GM10266 (cell line): ENCODE measurements around the gene ACOXL.
"Not testable (repeated sequence)": the region's sequence is repeated elsewhere in the genome, so short reads cannot be mapped to it uniquely, and the experiment has no call there.

Experiments
- DNase-seq: peaks from one replicate; pipeline ENCODE4 v3.0.0; 2012; ENCODE audit errors: extremely low spot score
- TF ChIP-seq, protein P1 (sequence below): IDR thresholded peaks from 2 replicates; pipeline ENCODE4 v1.5.1; 2012; ENCODE audit warnings: mild to moderate bottlenecking, low read depth; ENCODE audit not compliant: control insufficient read depth, insufficient read depth; ENCODE audit errors: missing control alignments

The ACOXL gene

GRCh38 chr2:111061191-111061590, 328.8 kb downstream of the ACOXL start:
- no peak for DNase-seq
- TF ChIP-seq, protein P1, sequence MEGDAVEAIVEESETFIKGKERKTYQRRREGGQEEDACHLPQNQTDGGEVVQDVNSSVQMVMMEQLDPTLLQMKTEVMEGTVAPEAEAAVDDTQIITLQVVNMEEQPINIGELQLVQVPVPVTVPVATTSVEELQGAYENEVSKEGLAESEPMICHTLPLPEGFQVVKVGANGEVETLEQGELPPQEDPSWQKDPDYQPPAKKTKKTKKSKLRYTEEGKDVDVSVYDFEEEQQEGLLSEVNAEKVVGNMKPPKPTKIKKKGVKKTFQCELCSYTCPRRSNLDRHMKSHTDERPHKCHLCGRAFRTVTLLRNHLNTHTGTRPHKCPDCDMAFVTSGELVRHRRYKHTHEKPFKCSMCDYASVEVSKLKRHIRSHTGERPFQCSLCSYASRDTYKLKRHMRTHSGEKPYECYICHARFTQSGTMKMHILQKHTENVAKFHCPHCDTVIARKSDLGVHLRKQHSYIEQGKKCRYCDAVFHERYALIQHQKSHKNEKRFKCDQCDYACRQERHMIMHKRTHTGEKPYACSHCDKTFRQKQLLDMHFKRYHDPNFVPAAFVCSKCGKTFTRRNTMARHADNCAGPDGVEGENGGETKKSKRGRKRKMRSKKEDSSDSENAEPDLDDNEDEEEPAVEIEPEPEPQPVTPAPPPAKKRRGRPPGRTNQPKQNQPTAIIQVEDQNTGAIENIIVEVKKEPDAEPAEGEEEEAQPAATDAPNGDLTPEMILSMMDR, result no peak

DNA sequence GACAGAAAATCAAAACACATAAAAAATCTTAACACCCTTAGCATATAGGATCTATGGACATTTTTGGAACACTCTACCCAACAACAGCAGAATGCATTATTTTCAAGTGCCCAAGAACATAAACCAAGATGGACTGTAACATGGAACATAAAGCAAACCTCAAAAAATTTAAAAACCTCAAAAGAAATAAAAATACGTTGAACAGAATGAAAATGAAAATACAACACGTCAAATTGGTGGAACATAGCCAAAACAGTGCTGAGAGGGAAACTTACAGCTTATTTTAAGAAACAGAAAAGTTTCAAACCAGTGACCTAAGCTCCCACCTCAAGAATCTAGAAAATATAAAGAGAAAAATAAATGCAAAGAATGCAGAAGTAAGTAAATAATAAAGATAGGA, 330.0 kb downstream of the ACOXL start:
- peak; percentile 20 for DNase-seq
- TF ChIP-seq, protein P1, result no peak

GRCh38 chr2:111066062-111066593, 333.8 kb downstream of the ACOXL start:
- DNase-seq, result no peak
- TF ChIP-seq, protein P1, result no peak

DNA sequence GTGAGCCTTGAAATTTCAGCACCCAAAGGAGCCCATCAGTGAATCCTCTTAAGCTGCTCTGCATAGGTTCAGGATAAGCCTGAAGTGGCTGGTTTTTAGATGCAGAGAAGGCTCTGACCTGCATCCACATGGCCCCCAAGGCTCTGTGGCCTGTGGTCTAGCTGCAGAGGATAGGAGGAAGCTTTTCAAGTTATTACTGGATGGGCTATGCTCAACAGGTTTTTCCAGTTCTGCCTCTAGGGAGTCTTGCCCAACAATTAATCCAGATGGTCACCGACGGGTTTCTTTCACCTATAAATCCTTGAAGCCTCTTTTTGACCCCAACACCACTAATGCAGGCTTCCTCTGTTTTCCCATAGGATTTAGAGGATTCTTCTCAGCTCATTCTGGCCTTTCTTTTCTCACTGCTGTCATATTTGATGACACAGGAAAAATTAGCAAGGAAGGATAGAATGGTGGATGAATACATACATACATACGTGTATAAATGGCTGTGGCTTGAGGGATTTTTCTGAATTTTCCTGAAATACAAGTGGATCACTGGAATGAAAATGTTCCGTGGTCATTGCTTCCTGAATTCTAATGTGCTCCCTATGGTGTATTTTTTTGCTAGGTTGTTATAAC, 336.2 kb downstream of the ACOXL start:
- no peak for DNase-seq
- TF ChIP-seq, protein P1, result no peak

DNA sequence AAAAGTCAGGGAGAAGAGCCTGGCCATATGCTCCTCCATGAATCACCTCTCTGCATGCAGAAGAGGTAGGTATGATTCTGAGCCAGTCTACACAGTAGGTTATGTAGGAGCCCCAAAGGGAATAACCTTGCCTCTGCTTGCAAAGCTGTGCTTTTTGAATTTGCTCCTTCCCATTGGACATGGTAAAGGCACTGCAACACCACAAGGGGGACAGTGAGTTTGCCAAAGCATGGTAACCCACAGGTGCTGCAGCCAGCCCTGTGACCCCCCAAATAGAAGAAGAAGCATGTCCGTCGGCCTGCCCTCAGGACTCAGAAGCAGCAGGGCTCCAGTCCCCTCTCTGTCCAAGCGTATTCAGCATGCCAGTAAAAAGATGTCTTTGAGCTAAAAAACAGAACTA, 337.3 kb downstream of the ACOXL start:
- TF ChIP-seq, protein P1, result no peak
- no peak for DNase-seq

DNA sequence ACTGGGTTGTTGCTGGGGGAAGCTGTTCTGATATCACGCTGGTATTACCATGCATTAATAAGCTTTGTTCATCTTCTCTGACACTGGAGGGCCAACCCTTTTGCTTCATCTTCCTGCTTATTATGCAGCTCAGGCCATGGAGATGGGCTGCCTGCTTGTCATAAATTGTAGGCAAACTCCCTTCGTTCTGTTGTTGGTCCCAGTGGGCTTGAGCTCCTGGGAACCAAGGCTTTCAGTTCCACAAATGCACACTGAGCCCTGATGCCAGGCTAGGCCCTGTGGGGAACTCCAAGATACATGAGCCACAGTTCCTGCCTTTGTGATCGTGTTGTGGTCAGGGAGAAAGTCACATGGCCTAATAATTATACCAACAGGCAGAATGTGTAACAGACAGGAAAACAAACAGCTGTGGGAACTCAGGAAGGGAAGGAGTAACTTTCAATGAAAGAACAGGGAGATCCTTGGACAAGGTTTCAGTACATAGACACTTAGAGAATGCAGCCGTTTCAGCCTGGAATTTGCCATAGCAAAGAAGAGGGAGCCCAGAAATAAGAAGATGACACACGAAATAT, 339.3 kb downstream of the ACOXL start:
- no peak for DNase-seq
- TF ChIP-seq, protein P1, result no peak

GRCh38 chr2:111072220-111072871, 340.0 kb downstream of the ACOXL start:
- no peak for DNase-seq

GRCh38 chr2:111082659-111083058, 350.3 kb downstream of the ACOXL start:
- DNase-seq, result not testable (repeated sequence)

More at GRCh38 chr2:111072220-111072871, 340.0 kb downstream of the ACOXL start:
- TF ChIP-seq, protein P1, result no peak
